Heart left ventricle (tissue), 16 donors: ENCODE data around the gene BHLHA9. TPM values are rescaled to one million over a fixed set of nuclear protein-coding genes. Genes with fewer than 3 reads are reported as not detected.

Experiments
- ATAC-seq, 4 donors: fragments of 200-7000 bp; cut with Tn5 transposase; one replicate each; pipeline ENCODE4 v1.9.1; 2020 to 2022; ENCODE audit warnings: moderate library complexity in 4 of 4, mild to moderate bottlenecking in 3 of 4, moderate number of reproducible peaks in 1 of 4
- DNase-seq, 5 donors: peaks; one replicate each; pipeline ENCODE4 v3.0.0-alpha.2; 2020
- H3K27ac ChIP-seq, 12 donors: fragments of 200-600 bp; sonication (generic) in 4 of 12; one replicate each; pipeline versions ENCODE4 v1.5.0 to v1.8.0; 2016 to 2022; ENCODE audit warnings: mild to moderate bottlenecking in 2 of 12
- H3K27me3 ChIP-seq, 9 donors: fragments of 200-600 bp; sonication (generic) in 2 of 9; one replicate each; pipeline versions ENCODE4 v1.5.1 to v1.8.0; 2016 to 2022; ENCODE audit warnings: mild to moderate bottlenecking in 3 of 9
- H3K36me3 ChIP-seq, 9 donors: fragments of 200-600 bp; sonication (generic) in 2 of 9; one replicate each; pipeline versions ENCODE4 v1.5.0 to v1.8.0; 2018 to 2022; ENCODE audit warnings: mild to moderate bottlenecking in 2 of 9
- H3K4me1 ChIP-seq, 12 donors: fragments of 200-600 bp; sonication (generic) in 4 of 12; one replicate each; pipeline versions ENCODE4 v1.5.0 to v1.8.0; 2016 to 2022; ENCODE audit warnings: mild to moderate bottlenecking in 3 of 12
- H3K4me3 ChIP-seq, 12 donors: fragments of 200-600 bp; sonication (generic) in 4 of 12; one replicate each; pipeline versions ENCODE4 v1.5.0 to v1.8.0; 2017 to 2022; ENCODE audit warnings: mild to moderate bottlenecking in 9 of 12, moderate library complexity in 4 of 12
- H3K9me3 ChIP-seq, 12 donors: fragments of 200-600 bp; sonication (generic) in 4 of 12; one replicate each; pipeline versions ENCODE4 v1.5.0 to v1.8.0; 2016 to 2022; ENCODE audit warnings: mild to moderate bottlenecking in 1 of 12
- CTCF ChIP-seq, 12 donors: fragments of 200-600 bp; sonication (generic) in 4 of 12; IDR thresholded peaks; one replicate each; pipeline versions ENCODE4 v1.5.0 to v1.8.0; 2018 to 2022; ENCODE audit warnings: antibody characterized with exemption in 12 of 12, mild to moderate bottlenecking in 5 of 12
- POLR2A ChIP-seq, 2 donors: fragments of 450-650 bp; IDR thresholded peaks; one replicate each; pipeline ENCODE4 v1.6.1; 2017; ENCODE audit warnings: antibody characterized with exemption in 2 of 2, mild to moderate bottlenecking in 2 of 2, moderate library complexity in 2 of 2
- WGBS, 4 donors: extraction: QIAGEN DNeasy Blood & Tissue Kit in 2 of 4; methylation state at CpG; one replicate each; pipeline versions ENCODE4 v1.1.5 to v1.1.7; 2013 to 2018; 5-methylcytosine and 5-hydroxymethylcytosine counted together
- intact Hi-C, 10 donors: fragments of 100-400 bp; cut with DNase I; formaldehyde crosslinking; loops; one replicate each; pipeline versions ENCODE4 v1.11.1 to v1.14.2; 2022
- polyA plus RNA-seq, 2 donors: library from polyadenylated mRNA; stranded (reverse); fragments of 200-250 nt; gene quantifications; one replicate each; pipeline ENCODE4 v1.2.3, GENCODE V29; 2013
- total RNA-seq, 9 donors: library from RNA; depleted of rRNA in 2 of 9; stranded (reverse); fragments of >200 nt in 2 of 9; fragmentation: NEBNext Ultra II Directional in 3 of 9; extraction: Animal tissue kit (Norgen Biotek cat#: 25700) in 3 of 9; gene quantifications; one replicate each; pipeline versions ENCODE4 v1.1.0 to v1.2.4, GENCODE V29; 2016 to 2023
- donor health status: ischemic (EF 13 %, LVEDD 7.1; RV severe dilation, severe dysfunction).
- donor health status: healthy with polysubstance abuse.
- donor health status: DM: no; HTN: yes; CAD: no.
- donor health status: DM: no; HTN: no; CAD: no.
- donor health status: ischemic (EF 25% LVEDD 6.9; RV normal size, moderate dysfunction).
- donor health status: ischemic (EF 25% LVEDD 5.7; RV mildly dilated, moderate dysfunction).
- donor health status: healthy.
- donor health status: DM: yes; HTN: yes; CAD: no.
- donor health status: ischemic (EF 35%, LVEDD 5.7; RV mildly dilated, moderate dysfunction).
- donor health status: nonischemic (EF 11% LVEDD 7.7; RV severe dilation, severe dysfunction).
- donor health status: DM: yes; HTN: yes; CAD: no.
- donor health status: PGD.
- donor health status: ischemic (EF 29% LVEDD 5.4; RV normal size, mild dysfunction).
- donor health status: nonischemic (EF 23%, LVEDD 6.1; RV moderate dilation, normal function).

Gene BHLHA9
- total and polyA plus RNA-seq, 11 donors = not detected

DNA sequence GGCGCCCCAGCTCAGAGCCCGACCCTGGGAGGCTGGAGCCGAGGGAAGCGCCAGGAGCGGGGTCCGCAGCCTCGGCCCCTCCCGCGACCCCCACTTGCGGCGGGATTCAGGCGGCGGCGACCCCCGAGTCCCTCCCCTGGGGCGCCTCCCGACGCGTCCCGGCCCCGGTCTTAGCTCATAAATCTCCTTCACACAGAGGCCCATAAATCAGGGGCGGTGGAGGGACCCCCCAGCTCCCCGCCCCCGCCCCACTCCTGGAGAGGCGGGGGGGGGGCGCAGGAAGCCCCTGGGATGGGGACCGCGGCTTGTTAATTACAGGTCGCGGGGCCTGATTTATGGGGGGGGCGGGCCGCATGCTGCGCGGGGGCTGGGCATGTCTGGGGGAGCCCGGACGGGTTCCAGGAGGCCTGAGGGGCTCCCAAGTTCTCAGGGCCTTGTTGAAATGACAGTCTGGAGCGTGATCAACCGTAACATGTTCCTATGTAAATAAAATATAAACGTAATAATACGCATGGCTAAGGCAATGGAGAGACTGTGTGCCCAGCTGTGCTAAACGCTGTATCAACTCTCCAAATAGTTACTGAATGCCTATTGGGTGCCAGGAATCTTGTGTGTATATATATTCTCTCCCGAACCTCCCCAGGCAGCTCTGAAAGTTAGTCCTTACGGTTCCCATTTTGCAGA is 10.0 kb upstream of the BHLHA9 start:
- no peaks in the 10 kb centered on the region for H3K9me3 ChIP-seq
- peaks cover 0 to 12% (median 0%) of the 10 kb centered on the region in 9 donors for H3K27me3 ChIP-seq
- H3K27ac ChIP-seq = peak overlapping the region in 2 of 12 donors; percentile 40 to 77
- H3K4me1 ChIP-seq = peaks cover 0 to 21% (median 8%) of the 10 kb centered on the region in 12 donors
- DNase-seq (no peak), ATAC-seq (peak in 1 of 4 donors; percentile 19)
- intact Hi-C loops = loop anchor here in 3 of 10 donors (10.0 kb wide), 2 partner anchors 255 to 385 kb away; partner anchors contain the start of genes INPP5K (in 2 of the 3), RILP (in 1 of the 3) and SCARF1 (in 1 of the 3)
- WGBS, 4 donors = 20 to 45% (median 29%) methylated on average over 23 to 43 of the region's 43 CpGs
- peak overlapping the region; percentile 9 to 66 (median 51) for H3K4me3 ChIP-seq
- TF ChIP-seq CTCF (IDR thresholded peaks at IDR 0.05) (no peak), POLR2A (IDR thresholded peaks at IDR 0.05) (no peak)
- H3K36me3 ChIP-seq = no peaks in the 10 kb centered on the region

GRCh38 chr17:1260770-1261161 is 9.5 kb upstream of the BHLHA9 start:
- Histone ChIP-seq H3K27ac (no peak overlapping the region), H3K4me3 (no peak overlapping the region), H3K27me3 (peaks cover 0 to 12% (median 0%) of the 10 kb centered on the region in 9 donors), H3K36me3 (no peaks in the 10 kb centered on the region), H3K4me1 (peaks cover 0 to 21% (median 8%) of the 10 kb centered on the region in 12 donors), H3K9me3 (no peaks in the 10 kb centered on the region)
- WGBS, 4 donors = 95 to 96% (median 96%) methylated on average over 6 of the region's 6 CpGs
- no peak for ATAC-seq
- DNase-seq = no peak
- TF ChIP-seq CTCF (IDR thresholded peaks at IDR 0.05) (no peak), POLR2A (IDR thresholded peaks at IDR 0.05) (no peak)
- intact Hi-C loops = loop anchor here in 3 of 10 donors (10.0 kb wide), 2 partner anchors 254 to 384 kb away; partner anchors contain the start of genes INPP5K (in 2 of the 3), RILP (in 1 of the 3) and SCARF1 (in 1 of the 3)

GRCh38 chr17:1264196-1264595 is 6.0 kb upstream of the BHLHA9 start:
- intact Hi-C loops = loop anchor here in 3 of 10 donors (10.0 kb wide), 2 partner anchors 251 to 381 kb away; partner anchors contain the start of genes INPP5K (in 2 of the 3), RILP (in 1 of the 3) and SCARF1 (in 1 of the 3)
- H3K4me3 ChIP-seq = no peak overlapping the region

DNA sequence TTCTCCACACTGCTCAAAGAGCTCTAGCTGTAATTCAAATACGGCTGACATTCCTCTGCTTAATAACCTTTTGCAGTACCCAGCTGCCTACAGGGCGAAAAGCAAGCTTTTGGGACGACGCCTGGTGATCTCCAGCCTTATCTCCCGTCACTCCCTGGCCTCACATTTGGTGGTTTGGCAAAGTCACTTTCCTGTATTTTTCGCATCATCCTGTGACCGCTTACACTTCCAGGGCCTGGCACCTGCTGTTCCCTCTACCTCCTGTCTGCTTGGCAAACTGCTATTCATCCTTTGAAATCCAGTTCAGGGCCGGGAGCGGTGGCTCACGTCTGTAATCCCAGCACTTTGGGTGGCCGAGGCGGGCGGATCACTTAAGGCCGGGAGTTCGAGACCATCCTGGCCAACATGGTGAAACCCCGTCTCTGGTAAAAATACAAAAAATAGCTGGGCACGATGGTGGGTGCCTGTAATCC is 2.7 kb upstream of the BHLHA9 start:
- TF ChIP-seq POLR2A (IDR thresholded peaks at IDR 0.05) (no peak), CTCF (IDR thresholded peaks at IDR 0.05) (no peak)
- WGBS, 4 donors = 4 to 12% (median 9%) methylated on average over 17 of the region's 17 CpGs
- Histone ChIP-seq H3K4me3 (peak overlapping the region; percentile 56 to 87 (median 70)), H3K9me3 (no peaks in the 10 kb centered on the region), H3K36me3 (no peaks in the 10 kb centered on the region), H3K27me3 (peaks cover 2 to 30% (median 23%) of the 10 kb centered on the region in 9 donors), H3K4me1 (peaks cover 0 to 27% (median 11%) of the 10 kb centered on the region in 12 donors), H3K27ac (peak overlapping the region; percentile 84 to 93 (median 90))
- ATAC-seq (peak; percentile 13 to 48 (median 20)), DNase-seq (no peak)
- intact Hi-C loops = loop anchor here in 5 of 10 donors (5.0 to 10.0 kb wide), 4 partner anchors 247 to 377 kb away; partner anchors contain the start of genes INPP5K (in 2 of the 5), RILP (in 1 of the 5), SCARF1 (in 1 of the 5) and SLC43A2 (in 1 of the 5)

More at GRCh38 chr17:1264196-1264595, 6.0 kb upstream of the BHLHA9 start:
- WGBS, 4 donors = 66 to 79% (median 70%) methylated on average over 9 of the region's 9 CpGs
- peak in 1 of 5 donors; percentile 2 for DNase-seq
- no peak for TF ChIP-seq POLR2A (IDR thresholded peaks at IDR 0.05)
- ATAC-seq = no peak
- Histone ChIP-seq H3K27ac (no peak overlapping the region), H3K36me3 (no peaks in the 10 kb centered on the region), H3K4me1 (peaks cover 0 to 28% (median 18%) of the 10 kb centered on the region in 12 donors), H3K9me3 (no peaks in the 10 kb centered on the region), H3K27me3 (peaks cover 0 to 13% (median under 1%) of the 10 kb centered on the region in 9 donors)
